HG02798 (cell line): ENCODE results near the gene KIAA0825.
A peak's percentile ranks its signal among the peaks of the same experiment; 100 is the strongest.
"Not testable (repeated sequence)": the region's sequence is repeated elsewhere in the genome, so short reads cannot be mapped to it uniquely, and the experiment has no call there.

Experiments used
- ATAC-seq: cut with Tn5 transposase; IDR thresholded peaks from one replicate; pipeline ENCODE4 v1.9.1; 2021; ENCODE audit warnings: mild to moderate bottlenecking; ENCODE audit not compliant: unreplicated experiment, poor library complexity

KIAA0825 gene

DNA sequence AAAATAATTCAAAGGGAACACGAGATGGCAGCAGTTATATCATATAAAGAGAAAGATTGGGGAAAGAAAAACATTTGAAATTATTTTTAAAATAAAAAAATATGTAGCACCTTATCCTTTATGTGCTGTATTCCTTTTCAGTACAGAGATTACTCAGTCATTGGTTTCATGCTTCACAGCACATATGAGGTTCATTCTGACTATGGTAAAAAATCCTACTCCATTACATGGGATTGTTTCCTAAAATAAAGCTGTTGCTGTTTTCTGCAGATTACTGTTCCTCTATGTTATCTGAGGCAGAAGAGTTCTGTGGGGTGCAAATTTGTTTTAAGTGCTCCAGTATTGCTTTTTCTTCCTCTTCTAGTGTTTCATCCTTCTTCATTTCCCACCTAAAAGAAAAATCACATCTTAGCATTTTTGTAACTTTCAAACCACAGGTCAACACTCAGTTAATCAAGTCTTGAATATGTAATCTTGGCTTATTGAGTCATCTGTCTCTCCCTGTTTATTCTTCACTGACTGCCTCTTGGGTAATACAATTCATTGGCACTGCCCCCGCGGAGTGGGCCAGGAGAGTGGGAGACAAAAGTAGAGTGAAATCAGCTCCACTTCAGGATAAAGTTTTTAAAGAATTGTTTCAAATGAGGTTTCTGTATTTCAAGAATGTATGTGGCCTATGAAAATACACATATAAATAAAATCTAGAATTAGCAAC lies 464.5 kb downstream of the KIAA0825 start:
- ATAC-seq, result no peak

DNA sequence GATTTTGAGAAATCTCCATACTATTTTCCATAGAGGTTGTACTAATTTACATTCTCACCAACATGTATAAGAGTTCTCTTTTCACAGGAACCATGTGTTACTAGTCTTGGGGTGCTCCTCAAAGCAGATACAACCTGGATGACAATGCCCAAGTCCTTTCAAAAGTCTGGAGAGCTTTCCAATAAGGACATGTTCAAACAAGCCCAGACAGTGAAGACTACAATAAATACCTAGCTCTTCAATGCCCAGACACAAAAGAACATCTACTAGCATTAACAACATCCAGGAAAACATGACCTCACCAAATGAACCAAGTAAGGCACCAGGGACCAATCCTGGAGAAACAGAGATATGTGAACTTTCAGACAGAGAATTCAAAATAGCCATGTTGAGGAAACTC lies 474.8 kb downstream of the KIAA0825 start:
- not testable (repeated sequence) for ATAC-seq

DNA sequence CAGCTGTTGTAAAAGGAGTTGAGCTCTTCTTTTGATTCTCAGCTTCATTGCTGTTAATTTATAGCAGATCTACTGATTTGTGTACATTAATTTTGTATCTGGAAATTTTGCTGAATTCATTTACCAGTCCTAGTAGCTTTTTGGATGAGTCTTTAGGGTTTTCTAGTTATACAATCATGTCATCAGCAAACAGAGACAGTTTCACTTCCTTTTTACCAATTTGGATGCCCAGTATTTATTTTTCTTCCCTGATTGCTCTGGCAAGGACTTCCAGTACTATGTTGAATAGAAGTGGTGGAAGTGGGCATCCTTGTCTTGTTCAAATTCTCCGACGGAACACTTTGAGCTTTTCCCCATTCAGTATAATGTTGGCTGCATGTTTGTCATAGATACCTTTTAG lies 478.1 kb downstream of the KIAA0825 start:
- no peak for ATAC-seq

DNA sequence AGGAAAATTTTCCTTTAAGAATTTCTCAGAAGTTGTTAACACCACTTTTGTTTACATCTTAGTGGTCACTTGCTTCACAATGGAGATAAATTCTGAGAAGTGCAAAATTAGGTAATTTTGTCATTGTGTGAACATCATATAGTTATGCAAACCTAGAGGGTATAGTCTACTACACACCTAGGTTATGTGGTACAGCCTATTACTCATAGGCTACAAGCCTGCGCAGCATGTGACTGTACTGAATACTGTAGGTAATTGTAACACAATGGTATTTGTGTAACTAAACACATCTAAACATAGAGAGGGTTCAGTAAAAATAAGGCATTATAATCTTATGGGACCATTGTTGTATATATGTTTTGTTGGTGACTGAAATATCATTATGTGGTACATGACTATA lies 488.3 kb downstream of the KIAA0825 start:
- no peak for ATAC-seq

DNA sequence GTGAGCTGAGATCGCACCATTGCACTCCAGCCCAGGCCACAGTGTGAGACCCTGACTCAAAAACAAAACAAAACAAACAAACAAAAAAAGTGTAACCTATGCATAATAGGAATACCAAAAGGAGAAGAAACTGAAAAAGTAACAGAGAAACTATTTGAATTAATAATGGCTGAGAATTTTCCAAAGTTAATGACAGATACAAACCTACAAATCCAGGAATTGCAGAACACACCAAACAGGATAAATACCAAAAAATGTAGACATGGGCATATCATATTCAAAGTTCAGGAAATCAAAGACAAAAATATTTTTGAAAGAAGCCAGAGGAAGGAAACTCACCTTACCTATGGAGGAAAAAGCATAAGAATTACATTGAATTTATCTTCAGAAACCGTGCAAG lies 493.3 kb downstream of the KIAA0825 start:
- ATAC-seq, result no peak

DNA sequence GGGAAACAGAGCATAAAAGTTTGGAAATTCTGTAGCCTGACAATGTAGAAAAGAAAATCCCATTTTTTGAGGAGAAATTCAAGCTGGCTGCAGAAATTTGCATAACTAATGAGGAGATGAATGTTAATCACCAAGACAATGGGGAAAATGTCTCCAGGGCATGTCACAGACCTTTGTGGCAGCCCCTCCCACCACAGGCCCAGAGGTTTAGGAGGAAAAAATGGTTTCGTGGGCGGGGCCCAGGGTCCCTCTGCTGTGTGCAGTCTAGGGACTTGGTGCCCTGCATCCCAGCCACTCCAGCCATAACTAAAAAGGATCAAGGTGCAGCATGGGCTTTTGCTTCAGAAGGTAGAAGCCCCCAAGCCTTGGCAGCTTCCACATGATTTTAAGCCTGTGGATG lies 502.1 kb downstream of the KIAA0825 start:
- ATAC-seq, result not testable (repeated sequence)

DNA sequence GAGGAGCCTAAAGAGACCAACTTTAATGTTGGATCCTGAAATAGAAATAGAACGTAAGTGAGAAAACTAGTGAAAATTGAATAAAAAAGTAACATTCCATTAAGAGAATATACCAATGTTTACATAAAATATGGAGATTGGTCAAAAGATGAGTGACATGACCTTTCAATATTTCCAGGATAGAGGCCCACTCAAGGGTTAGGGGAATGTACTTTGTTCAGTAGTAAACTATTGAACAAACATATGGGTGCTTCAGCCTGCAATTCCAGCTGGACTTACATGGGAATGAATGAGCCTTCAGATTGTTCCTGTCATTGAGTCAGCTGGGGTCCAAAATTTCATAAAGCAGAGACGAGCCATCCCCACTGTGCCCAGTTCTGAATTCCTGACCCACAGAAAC lies 505.3 kb downstream of the KIAA0825 start:
- no peak for ATAC-seq

DNA sequence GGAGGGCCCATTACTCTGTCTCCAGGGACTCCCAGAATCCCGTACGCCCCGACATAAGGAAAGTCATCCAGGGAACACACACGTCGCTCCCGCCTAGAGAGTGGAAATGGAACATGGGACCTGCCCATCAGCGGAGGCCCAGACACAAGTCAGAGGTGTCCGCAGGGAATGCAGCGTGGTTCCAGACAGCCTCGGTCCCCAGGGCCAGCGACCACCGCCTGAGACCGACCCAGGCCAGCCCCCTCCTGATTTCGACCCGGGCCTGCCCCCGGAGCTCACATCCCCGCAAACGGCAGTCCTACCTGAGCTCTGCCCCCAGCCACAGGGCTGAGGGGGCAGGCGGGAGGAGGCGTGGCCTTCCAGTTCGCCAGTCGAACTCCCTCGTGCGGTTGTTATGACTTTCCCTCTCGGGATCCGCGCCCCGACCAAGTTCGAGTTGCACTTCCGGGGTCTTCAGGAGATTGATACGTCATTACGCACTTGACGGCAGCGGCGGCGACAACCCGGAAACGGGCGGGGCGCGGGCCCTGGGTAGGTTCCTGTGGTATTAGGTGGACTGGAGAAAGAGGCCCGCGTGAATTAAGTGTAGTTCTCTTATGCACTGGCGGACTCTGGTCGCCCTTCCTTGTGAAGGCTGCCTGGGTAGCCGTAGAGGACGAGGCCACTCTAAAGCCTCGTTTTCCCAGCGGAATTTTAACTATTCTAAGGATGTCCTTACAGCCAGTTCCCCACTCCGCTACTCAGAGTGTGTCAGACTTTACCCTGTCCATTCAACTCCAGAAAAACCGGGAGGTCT lies 507.0 kb downstream of the KIAA0825 start:
- ATAC-seq, result peak; percentile 100

DNA sequence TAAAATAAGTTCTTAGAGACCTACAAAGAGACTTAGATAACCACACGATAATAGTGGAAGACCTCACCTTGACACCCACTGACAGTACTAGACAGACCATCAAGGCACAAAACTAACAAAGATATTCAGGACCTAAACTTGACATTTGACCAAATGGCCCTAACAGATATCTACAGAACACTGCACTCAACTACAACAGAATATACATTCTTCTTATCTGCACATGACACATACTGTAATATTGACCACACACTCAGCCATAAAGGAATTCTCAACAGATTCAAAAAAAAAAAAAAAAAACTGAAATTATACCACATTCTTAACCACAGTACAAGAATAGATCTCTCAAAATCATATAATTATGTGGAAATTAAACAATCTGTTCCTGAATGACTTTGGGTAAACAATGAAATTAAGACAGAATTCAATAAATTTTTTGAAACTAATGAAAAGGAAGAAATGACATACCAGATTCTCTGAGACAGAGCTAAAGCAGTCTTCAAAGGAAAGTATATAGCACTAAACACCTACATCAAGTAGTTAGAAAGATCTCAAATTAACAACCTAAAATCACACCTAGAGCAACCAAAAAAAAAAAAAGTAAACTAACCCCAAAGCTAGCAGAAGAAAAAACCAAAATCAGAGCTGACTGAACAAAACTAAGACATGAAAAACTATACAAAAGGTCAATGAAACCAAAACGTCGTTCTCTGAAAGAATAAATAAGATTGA lies 514.7 kb downstream of the KIAA0825 start:
- no peak for ATAC-seq
